ENCODE measurements around the gene ADCK2. TPM values are rescaled to one million over a fixed set of nuclear protein-coding genes. Genes with fewer than 3 reads are reported as not detected.
A peak's percentile ranks its signal among the peaks of the same experiment; 100 is the strongest.
"Not testable (repeated sequence)": the region's sequence is repeated elsewhere in the genome, so short reads cannot be mapped to it uniquely, and the experiment has no call there.

ADCK2 gene
- total and polyA plus RNA-seq, 4 donors: 3.2 to 15.4 (median 11.1) TPM

DNA sequence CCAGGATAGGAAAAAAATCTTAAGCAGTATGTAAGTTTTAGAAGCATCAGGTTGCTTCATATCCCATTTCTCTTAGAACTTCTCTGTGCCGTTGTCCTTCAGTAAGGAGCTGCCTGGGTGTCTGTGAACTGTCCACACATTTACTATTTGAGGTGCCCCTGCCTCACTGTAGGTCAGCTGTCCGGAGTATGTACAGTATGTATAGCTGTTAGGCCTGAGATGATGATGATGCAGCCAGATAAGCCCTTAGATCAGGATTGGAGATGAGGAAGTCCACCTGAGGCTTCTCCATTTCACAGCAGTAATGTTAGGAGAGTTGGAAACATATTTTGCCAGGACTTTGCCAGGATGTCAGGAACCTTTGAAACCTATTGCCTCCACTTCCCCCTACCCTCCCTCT lies 31.5 kb downstream of the ADCK2 start:
- no peaks in the 10 kb centered on the region for H3K9me3 ChIP-seq (ENCODE audit: control insufficient read depth in 4 of 4, low read length in 3 of 4)
- H3K36me3 ChIP-seq (ENCODE audit: control insufficient read depth in 4 of 4, insufficient read depth in 3 of 4, low read depth in 1 of 4, low read length in 3 of 4): peaks cover 3 to 25% (median 12%) of the 10 kb centered on the region in 4 donors

DNA sequence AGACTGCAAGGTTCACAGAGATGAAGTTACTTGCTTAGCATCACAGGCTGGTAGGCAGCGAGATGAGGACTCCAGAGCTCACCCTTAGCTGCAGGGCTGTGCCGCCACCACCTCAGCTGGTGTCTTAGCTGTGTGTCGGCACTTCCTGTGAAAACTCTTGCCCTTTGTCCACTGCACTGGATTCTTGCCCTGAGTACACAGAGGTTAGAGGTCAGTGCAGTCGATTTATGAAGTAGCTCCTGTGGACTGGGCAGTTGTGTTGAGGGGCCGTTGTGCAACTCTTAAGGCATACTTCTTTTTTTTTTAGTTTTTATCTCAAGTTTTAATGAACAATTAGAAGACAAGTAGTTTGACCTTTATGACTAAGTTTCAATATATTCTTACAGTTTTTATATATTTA lies 34.4 kb downstream of the ADCK2 start:
- H3K27ac ChIP-seq (ENCODE audit: low read depth in 1 of 2, low read length in 2 of 2): no peak overlapping the region
- no peak overlapping the region for H3K9ac ChIP-seq (ENCODE audit: low read depth in 1 of 2, low read length in 2 of 2)
- no peaks in the 10 kb centered on the region for H3K9me3 ChIP-seq (ENCODE audit: control insufficient read depth in 4 of 4, low read length in 3 of 4)
- no peak for DNase-seq (ENCODE audit: low spot score)
- H3K27me3 ChIP-seq (ENCODE audit: control insufficient read depth in 4 of 4, insufficient read depth in 4 of 4, low read length in 3 of 4): no peaks in the 10 kb centered on the region
- TF ChIP-seq, protein P1, sequence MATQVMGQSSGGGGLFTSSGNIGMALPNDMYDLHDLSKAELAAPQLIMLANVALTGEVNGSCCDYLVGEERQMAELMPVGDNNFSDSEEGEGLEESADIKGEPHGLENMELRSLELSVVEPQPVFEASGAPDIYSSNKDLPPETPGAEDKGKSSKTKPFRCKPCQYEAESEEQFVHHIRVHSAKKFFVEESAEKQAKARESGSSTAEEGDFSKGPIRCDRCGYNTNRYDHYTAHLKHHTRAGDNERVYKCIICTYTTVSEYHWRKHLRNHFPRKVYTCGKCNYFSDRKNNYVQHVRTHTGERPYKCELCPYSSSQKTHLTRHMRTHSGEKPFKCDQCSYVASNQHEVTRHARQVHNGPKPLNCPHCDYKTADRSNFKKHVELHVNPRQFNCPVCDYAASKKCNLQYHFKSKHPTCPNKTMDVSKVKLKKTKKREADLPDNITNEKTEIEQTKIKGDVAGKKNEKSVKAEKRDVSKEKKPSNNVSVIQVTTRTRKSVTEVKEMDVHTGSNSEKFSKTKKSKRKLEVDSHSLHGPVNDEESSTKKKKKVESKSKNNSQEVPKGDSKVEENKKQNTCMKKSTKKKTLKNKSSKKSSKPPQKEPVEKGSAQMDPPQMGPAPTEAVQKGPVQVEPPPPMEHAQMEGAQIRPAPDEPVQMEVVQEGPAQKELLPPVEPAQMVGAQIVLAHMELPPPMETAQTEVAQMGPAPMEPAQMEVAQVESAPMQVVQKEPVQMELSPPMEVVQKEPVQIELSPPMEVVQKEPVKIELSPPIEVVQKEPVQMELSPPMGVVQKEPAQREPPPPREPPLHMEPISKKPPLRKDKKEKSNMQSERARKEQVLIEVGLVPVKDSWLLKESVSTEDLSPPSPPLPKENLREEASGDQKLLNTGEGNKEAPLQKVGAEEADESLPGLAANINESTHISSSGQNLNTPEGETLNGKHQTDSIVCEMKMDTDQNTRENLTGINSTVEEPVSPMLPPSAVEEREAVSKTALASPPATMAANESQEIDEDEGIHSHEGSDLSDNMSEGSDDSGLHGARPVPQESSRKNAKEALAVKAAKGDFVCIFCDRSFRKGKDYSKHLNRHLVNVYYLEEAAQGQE (IDR thresholded peaks at IDR 0.05): no peak
- TF ChIP-seq, protein P2, sequence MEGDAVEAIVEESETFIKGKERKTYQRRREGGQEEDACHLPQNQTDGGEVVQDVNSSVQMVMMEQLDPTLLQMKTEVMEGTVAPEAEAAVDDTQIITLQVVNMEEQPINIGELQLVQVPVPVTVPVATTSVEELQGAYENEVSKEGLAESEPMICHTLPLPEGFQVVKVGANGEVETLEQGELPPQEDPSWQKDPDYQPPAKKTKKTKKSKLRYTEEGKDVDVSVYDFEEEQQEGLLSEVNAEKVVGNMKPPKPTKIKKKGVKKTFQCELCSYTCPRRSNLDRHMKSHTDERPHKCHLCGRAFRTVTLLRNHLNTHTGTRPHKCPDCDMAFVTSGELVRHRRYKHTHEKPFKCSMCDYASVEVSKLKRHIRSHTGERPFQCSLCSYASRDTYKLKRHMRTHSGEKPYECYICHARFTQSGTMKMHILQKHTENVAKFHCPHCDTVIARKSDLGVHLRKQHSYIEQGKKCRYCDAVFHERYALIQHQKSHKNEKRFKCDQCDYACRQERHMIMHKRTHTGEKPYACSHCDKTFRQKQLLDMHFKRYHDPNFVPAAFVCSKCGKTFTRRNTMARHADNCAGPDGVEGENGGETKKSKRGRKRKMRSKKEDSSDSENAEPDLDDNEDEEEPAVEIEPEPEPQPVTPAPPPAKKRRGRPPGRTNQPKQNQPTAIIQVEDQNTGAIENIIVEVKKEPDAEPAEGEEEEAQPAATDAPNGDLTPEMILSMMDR (IDR thresholded peaks at IDR 0.05; ENCODE audit: low read depth, low read length, missing input control): no peak
- TF ChIP-seq HNF4G (IDR thresholded peaks at IDR 0.05): peak; percentile 86
- TF ChIP-seq NR2F2 (IDR thresholded peaks at IDR 0.05): peak; percentile 75
- peak; percentile 50 to 71 for TF ChIP-seq RXRA (IDR thresholded peaks at IDR 0.05)
- TF ChIP-seq GABPA (IDR thresholded peaks at IDR 0.05 in 1 of 2, conservative IDR thresholded peaks at IDR 0.05 in 1 of 2): no peak
- peak; percentile 91 to 99 for TF ChIP-seq HNF4A (conservative IDR thresholded peaks at IDR 0.05)
- no peak for TF ChIP-seq RAD21 (IDR thresholded peaks at IDR 0.05)
- TF ChIP-seq EGR1 (IDR thresholded peaks at IDR 0.05; ENCODE audit: low read depth in 2 of 2): no peak
- TF ChIP-seq SP1 (IDR thresholded peaks at IDR 0.05): peak; percentile 45
- peaks cover 0 to 4% (median 2%) of the 10 kb centered on the region in 4 donors for H3K4me1 ChIP-seq (ENCODE audit: control insufficient read depth in 4 of 4, insufficient read depth in 4 of 4, low read length in 3 of 4)
- 54% methylated on average over 5 of the region's 5 CpGs for WGBS
- H3K4me3 ChIP-seq (ENCODE audit: low read depth in 1 of 3, low read length in 3 of 3): no peak overlapping the region
- H3K36me3 ChIP-seq (ENCODE audit: control insufficient read depth in 4 of 4, insufficient read depth in 3 of 4, low read depth in 1 of 4, low read length in 3 of 4): peaks cover 3 to 25% (median 12%) of the 10 kb centered on the region in 4 donors

More for the DNA sequence above, 31.5 kb downstream of the ADCK2 start:
- DNase-seq (ENCODE audit: low spot score): no peak
- no peak overlapping the region for H3K9ac ChIP-seq (ENCODE audit: low read depth in 1 of 2, low read length in 2 of 2)
- H3K27me3 ChIP-seq (ENCODE audit: control insufficient read depth in 4 of 4, insufficient read depth in 4 of 4, low read length in 3 of 4): no peaks in the 10 kb centered on the region
- H3K4me3 ChIP-seq (ENCODE audit: low read depth in 1 of 3, low read length in 3 of 3): no peak overlapping the region
- TF ChIP-seq, protein P2 (IDR thresholded peaks at IDR 0.05; ENCODE audit: low read depth, low read length, missing input control): no peak
- TF ChIP-seq, protein P3, sequence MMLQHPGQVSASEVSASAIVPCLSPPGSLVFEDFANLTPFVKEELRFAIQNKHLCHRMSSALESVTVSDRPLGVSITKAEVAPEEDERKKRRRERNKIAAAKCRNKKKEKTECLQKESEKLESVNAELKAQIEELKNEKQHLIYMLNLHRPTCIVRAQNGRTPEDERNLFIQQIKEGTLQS (IDR thresholded peaks at IDR 0.05): no peak
- TF ChIP-seq, protein P4, sequence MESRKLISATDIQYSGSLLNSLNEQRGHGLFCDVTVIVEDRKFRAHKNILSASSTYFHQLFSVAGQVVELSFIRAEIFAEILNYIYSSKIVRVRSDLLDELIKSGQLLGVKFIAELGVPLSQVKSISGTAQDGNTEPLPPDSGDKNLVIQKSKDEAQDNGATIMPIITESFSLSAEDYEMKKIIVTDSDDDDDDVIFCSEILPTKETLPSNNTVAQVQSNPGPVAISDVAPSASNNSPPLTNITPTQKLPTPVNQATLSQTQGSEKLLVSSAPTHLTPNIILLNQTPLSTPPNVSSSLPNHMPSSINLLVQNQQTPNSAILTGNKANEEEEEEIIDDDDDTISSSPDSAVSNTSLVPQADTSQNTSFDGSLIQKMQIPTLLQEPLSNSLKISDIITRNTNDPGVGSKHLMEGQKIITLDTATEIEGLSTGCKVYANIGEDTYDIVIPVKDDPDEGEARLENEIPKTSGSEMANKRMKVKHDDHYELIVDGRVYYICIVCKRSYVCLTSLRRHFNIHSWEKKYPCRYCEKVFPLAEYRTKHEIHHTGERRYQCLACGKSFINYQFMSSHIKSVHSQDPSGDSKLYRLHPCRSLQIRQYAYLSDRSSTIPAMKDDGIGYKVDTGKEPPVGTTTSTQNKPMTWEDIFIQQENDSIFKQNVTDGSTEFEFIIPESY (IDR thresholded peaks at IDR 0.05): no peak
- TF ChIP-seq, protein P5, sequence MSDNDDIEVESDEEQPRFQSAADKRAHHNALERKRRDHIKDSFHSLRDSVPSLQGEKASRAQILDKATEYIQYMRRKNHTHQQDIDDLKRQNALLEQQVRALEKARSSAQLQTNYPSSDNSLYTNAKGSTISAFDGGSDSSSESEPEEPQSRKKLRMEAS (IDR thresholded peaks at IDR 0.05): no peak
- TF ChIP-seq FOXA2 (IDR thresholded peaks at IDR 0.05): no peak
- no peak for TF ChIP-seq JUND (IDR thresholded peaks at IDR 0.05)
- no peak for TF ChIP-seq YY1 (IDR thresholded peaks at IDR 0.05)
- TF ChIP-seq FOXA1 (IDR thresholded peaks at IDR 0.05): no peak
- TF ChIP-seq RAD21 (IDR thresholded peaks at IDR 0.05): no peak
- 96% methylated on average over 2 of the region's 2 CpGs for WGBS
- peaks cover 0 to 7% (median 2%) of the 10 kb centered on the region in 4 donors for H3K4me1 ChIP-seq (ENCODE audit: control insufficient read depth in 4 of 4, insufficient read depth in 4 of 4, low read length in 3 of 4)
- H3K27ac ChIP-seq (ENCODE audit: low read depth in 1 of 2, low read length in 2 of 2): no peak overlapping the region

DNA sequence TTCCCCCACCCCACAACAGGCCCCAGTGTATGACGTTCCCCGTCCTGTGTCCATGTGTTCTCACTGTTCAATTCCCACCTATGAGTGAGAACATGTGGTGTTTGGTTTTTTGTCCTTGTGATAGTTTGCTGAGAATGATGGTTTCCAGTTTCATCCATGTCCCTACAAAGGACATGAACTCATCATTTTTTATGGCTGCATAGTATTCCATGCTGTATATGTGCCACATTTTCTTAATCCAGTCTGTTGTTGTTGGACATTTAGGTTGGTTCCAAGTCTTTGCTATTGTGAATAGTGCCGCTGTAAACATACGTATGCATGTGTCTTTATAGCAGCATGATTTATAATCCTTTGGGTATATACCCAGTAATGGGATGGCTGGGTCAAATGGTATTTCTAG lies 36.0 kb downstream of the ADCK2 start:
- not testable (repeated sequence) for H3K9ac ChIP-seq (ENCODE audit: low read depth in 1 of 2, low read length in 2 of 2); H3K27me3 ChIP-seq (ENCODE audit: control insufficient read depth in 4 of 4, insufficient read depth in 4 of 4, low read length in 3 of 4); H3K4me3 ChIP-seq (ENCODE audit: low read depth in 1 of 3, low read length in 3 of 3); H3K9me3 ChIP-seq (ENCODE audit: control insufficient read depth in 4 of 4, low read length in 3 of 4); H3K27ac ChIP-seq (ENCODE audit: low read depth in 1 of 2, low read length in 2 of 2); DNase-seq (ENCODE audit: low spot score); H3K4me1 ChIP-seq (ENCODE audit: control insufficient read depth in 4 of 4, insufficient read depth in 4 of 4, low read length in 3 of 4)
- WGBS: 97% methylated on average over 4 of the region's 4 CpGs
- peaks cover 3 to 23% (median 9%) of the 10 kb centered on the region in 4 donors for H3K36me3 ChIP-seq (ENCODE audit: control insufficient read depth in 4 of 4, insufficient read depth in 3 of 4, low read depth in 1 of 4, low read length in 3 of 4)

Measured in liver (tissue), 9 donors.